Embryonic facial prominence (tissue), 1 donor: ENCODE data around the gene IFT172.
A peak's percentile ranks its signal among the peaks of the same experiment; 100 is the strongest.
"Not testable (repeated sequence)": the region's sequence is repeated elsewhere in the genome, so short reads cannot be mapped to it uniquely, and the experiment has no call there.

Experiments used
- DNase-seq: peaks from one replicate; pipeline ENCODE4 v3.0.0-alpha.2; 2016; ENCODE audit errors: extremely low spot score

IFT172 gene

GRCh38 chr2:27493948-27494283 is 4.4 kb upstream of the IFT172 start:
- no peak for DNase-seq

GRCh38 chr2:27492557-27492956 is 3.0 kb upstream of the IFT172 start:
- no peak for DNase-seq

GRCh38 chr2:27489118-27489497 is 435 bp downstream of the IFT172 start:
- no peak for DNase-seq

- no peak for DNase-seq
These were observed 4.0 kb downstream of the IFT172 start for GRCh38 chr2:27485496-27485895.

- DNase-seq, result no peak
These were observed 17.6 kb downstream of the IFT172 start for GRCh38 chr2:27471961-27472360.

GRCh38 chr2:27464443-27464842 is 25.1 kb downstream of the IFT172 start:
- DNase-seq, result no peak

- no peak for DNase-seq
These were observed 28.4 kb downstream of the IFT172 start for GRCh38 chr2:27461118-27461517.

- no peak for DNase-seq
These were observed 35.6 kb downstream of the IFT172 start for GRCh38 chr2:27453968-27454367.

GRCh38 chr2:27451095-27451494 is 38.4 kb downstream of the IFT172 start:
- no peak for DNase-seq

GRCh38 chr2:27448381-27448780 is 41.2 kb downstream of the IFT172 start:
- no peak for DNase-seq

- DNase-seq, result no peak
These were observed 43.5 kb downstream of the IFT172 start for GRCh38 chr2:27446057-27446456.

GRCh38 chr2:27445615-27446014 is 43.9 kb downstream of the IFT172 start:
- DNase-seq, result no peak

- no peak for DNase-seq
These were observed 44.4 kb downstream of the IFT172 start for GRCh38 chr2:27445155-27445554.

- no peak for DNase-seq
These were observed 46.6 kb downstream of the IFT172 start for GRCh38 chr2:27442920-27443282.

- DNase-seq, result no peak
These were observed 47.3 kb downstream of the IFT172 start, which contains the start of gene KRTCAP3 for GRCh38 chr2:27441958-27442919. KRTCAP3 (plus strand) TSS chr2:27442381; CDS start chr2:27442413, 32 bp downstream.

- DNase-seq, result no peak
These were observed 48.2 kb downstream of the IFT172 start for GRCh38 chr2:27441226-27441926.

- no peak for DNase-seq
These were observed 53.9 kb downstream of the IFT172 start for GRCh38 chr2:27435628-27436027.

GRCh38 chr2:27431395-27431794 is 58.1 kb downstream of the IFT172 start:
- no peak for DNase-seq

- no peak for DNase-seq
These were observed 60.5 kb downstream of the IFT172 start for GRCh38 chr2:27428978-27429541.

GRCh38 chr2:27428213-27428977 is 61.1 kb downstream of the IFT172 start, which contains the start of gene NRBP1:
NRBP1 (plus strand) TSS chr2:27428631; CDS start chr2:27433274, 4,643 bp downstream.
- peak; percentile 88 for DNase-seq

- DNase-seq, result no peak
These were observed 61.7 kb downstream of the IFT172 start for GRCh38 chr2:27427863-27428212.

GRCh38 chr2:27425039-27425438 is 64.5 kb downstream of the IFT172 start:
- DNase-seq, result not testable (repeated sequence)
